Uterus (tissue), 4 donors: ENCODE measurements around the gene PRR20D. TPM values are rescaled to one million over a fixed set of nuclear protein-coding genes. Genes with fewer than 3 reads are reported as not detected.
"Not testable (repeated sequence)": the region's sequence is repeated elsewhere in the genome, so short reads cannot be mapped to it uniquely, and the experiment has no call there.

Experiments used
- DNase-seq, 2 donors: peaks; one replicate each; pipeline ENCODE4 v3.0.0-alpha.2; 2019 to 2020
- H3K27ac ChIP-seq, 2 donors: fragments of 200-600 bp; sonication (generic); 1 replicate in 1 of 2; 2 replicates in 1 of 2; pipeline ENCODE4 v1.5.1; 2016 to 2018
- H3K27me3 ChIP-seq, 2 donors: fragments of 200-600 bp; sonication (generic); one replicate each; pipeline ENCODE4 v1.5.1; 2018 to 2019; ENCODE audit warnings: control low read depth in 1 of 2
- H3K36me3 ChIP-seq, 2 donors: fragments of 200-600 bp; sonication (generic); one replicate each; pipeline ENCODE4 v1.5.1; 2019; ENCODE audit warnings: control low read depth in 1 of 2
- H3K4me1 ChIP-seq, 2 donors: fragments of 200-600 bp; sonication (generic); one replicate each; pipeline ENCODE4 v1.5.1; 2018 to 2019; ENCODE audit warnings: control low read depth in 1 of 2
- H3K4me3 ChIP-seq, 2 donors: fragments of 200-600 bp; sonication (generic); 1 replicate in 1 of 2; 2 replicates in 1 of 2; pipeline ENCODE4 v1.5.1; 2018 to 2019; ENCODE audit warnings: mild to moderate bottlenecking in 1 of 2
- H3K9me3 ChIP-seq, 2 donors: fragments of 200-600 bp; sonication (generic); one replicate each; pipeline ENCODE4 v1.5.1; 2019; ENCODE audit warnings: control low read depth in 1 of 2
- POLR2A ChIP-seq, 2 donors: fragments of 450-650 bp; IDR thresholded peaks; one replicate each; pipeline ENCODE4 v1.6.1; 2016; ENCODE audit warnings: antibody characterized with exemption in 2 of 2, mild to moderate bottlenecking in 1 of 2, moderate library complexity in 1 of 2
- intact Hi-C: fragments of 100-400 bp; cut with DNase I; formaldehyde crosslinking; loops from one replicate; pipeline ENCODE4 v1.15.1; 2023; ENCODE audit warnings: low total_unique reads
- total RNA-seq, 4 donors: library from RNA; depleted of rRNA in 3 of 4; stranded (reverse); fragments of >200 nt in 3 of 4; gene quantifications; one replicate each; pipeline versions ENCODE4 v1.1.0 to v1.2.4, GENCODE V29; 2014 to 2023
- TF ChIP-seq, protein P1 (sequence below), 4 experiments: fragments of 200-600 bp in 2 of 4; fragments of 450-650 bp in 2 of 4; sonication (generic) in 2 of 4; IDR thresholded peaks; one replicate each; pipeline ENCODE4 v1.5.1; 2016 to 2019; ENCODE audit warnings: antibody characterized with exemption in 4 of 4, mild to moderate bottlenecking in 2 of 4, moderate library complexity in 1 of 4
- donor health status: DM: yes; HTN: yes; CAD: no.

PRR20D gene
- not detected for total RNA-seq

DNA sequence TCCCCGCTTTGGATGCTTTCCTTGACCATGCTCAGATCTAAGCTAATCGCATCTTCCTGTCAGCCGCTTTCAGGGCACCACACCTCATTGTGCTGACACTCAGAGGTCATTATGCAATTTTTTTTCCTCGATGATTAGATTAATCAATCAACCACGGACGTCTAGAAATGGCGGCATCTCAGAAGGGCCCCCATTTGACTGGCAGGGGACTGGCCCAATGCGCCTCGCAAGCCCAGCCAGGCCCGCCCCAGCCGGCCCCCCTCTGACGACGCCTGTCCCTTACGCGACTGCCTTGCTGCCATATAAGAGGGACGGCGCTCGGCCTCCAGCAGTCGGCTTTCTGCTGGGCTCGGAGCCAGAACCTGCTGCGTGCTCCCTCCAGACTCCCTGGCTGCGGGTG is at the start of gene PRR20D:
TSS of gene PRR20D (plus strand) at position 301 of the 400 bp plus-strand sequence. CDS start 387 bp downstream, outside the sequence.
- H3K4me3 ChIP-seq, H3K36me3 ChIP-seq, H3K4me1 ChIP-seq, intact Hi-C loops, H3K27ac ChIP-seq, H3K27me3 ChIP-seq, DNase-seq, H3K9me3 ChIP-seq: not testable (repeated sequence)

GRCh38 chr13:57114945-57115344 is 45.5 kb upstream of the PRR20D start:
- H3K4me1 ChIP-seq = no peaks in the 10 kb centered on the region
- no peaks in the 10 kb centered on the region for H3K27me3 ChIP-seq
- intact Hi-C loops = no loop called here
- no peak for TF ChIP-seq POLR2A (IDR thresholded peaks at IDR 0.05)
- TF ChIP-seq, protein P1, sequence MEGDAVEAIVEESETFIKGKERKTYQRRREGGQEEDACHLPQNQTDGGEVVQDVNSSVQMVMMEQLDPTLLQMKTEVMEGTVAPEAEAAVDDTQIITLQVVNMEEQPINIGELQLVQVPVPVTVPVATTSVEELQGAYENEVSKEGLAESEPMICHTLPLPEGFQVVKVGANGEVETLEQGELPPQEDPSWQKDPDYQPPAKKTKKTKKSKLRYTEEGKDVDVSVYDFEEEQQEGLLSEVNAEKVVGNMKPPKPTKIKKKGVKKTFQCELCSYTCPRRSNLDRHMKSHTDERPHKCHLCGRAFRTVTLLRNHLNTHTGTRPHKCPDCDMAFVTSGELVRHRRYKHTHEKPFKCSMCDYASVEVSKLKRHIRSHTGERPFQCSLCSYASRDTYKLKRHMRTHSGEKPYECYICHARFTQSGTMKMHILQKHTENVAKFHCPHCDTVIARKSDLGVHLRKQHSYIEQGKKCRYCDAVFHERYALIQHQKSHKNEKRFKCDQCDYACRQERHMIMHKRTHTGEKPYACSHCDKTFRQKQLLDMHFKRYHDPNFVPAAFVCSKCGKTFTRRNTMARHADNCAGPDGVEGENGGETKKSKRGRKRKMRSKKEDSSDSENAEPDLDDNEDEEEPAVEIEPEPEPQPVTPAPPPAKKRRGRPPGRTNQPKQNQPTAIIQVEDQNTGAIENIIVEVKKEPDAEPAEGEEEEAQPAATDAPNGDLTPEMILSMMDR (IDR thresholded peaks at IDR 0.05) = no peak
- DNase-seq = no peak
- no peaks in the 10 kb centered on the region for H3K9me3 ChIP-seq
- no peaks in the 10 kb centered on the region for H3K36me3 ChIP-seq
- H3K4me3 ChIP-seq = no peak overlapping the region
- H3K27ac ChIP-seq = no peak overlapping the region

GRCh38 chr13:57123681-57124080 is 36.8 kb upstream of the PRR20D start:
- Histone ChIP-seq H3K36me3 (no peaks in the 10 kb centered on the region), H3K27me3 (no peaks in the 10 kb centered on the region), H3K9me3 (no peaks in the 10 kb centered on the region), H3K4me3 (no peak overlapping the region), H3K27ac (no peak overlapping the region), H3K4me1 (no peaks in the 10 kb centered on the region)
- intact Hi-C loops = no loop called here
- DNase-seq = no peak
- TF ChIP-seq, protein P1 (IDR thresholded peaks at IDR 0.05) = no peak
- TF ChIP-seq POLR2A (IDR thresholded peaks at IDR 0.05) = no peak

DNA sequence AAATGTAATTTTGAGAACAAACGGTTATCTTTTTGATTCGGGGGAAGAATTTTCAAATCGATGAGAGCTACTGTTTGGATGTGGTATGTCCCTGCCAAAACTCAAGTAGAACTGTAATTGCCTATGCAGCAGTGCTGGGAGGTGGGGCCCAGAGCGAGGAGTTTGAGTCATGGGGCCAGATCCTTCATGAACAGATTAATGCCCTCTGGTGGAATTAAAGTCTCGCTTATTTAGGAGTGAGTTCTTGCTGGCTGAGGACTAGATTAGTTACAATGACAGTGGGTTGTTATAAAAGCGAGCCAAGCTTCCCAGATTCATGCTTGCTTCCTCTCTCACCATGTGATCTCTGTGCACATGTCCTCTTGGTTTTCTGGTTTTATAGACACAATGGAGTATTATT is 31.5 kb upstream of the PRR20D start:
- TF ChIP-seq, protein P1 (IDR thresholded peaks at IDR 0.05) = no peak
- no peak for TF ChIP-seq POLR2A (IDR thresholded peaks at IDR 0.05)
- intact Hi-C loops = no loop called here

GRCh38 chr13:57136093-57136492 is 24.3 kb upstream of the PRR20D start:
- Histone ChIP-seq H3K4me3 (no peak overlapping the region), H3K27me3 (no peaks in the 10 kb centered on the region), H3K4me1 (no peaks in the 10 kb centered on the region), H3K9me3 (no peaks in the 10 kb centered on the region), H3K27ac (no peak overlapping the region), H3K36me3 (no peaks in the 10 kb centered on the region)
- no peak for DNase-seq
- intact Hi-C loops = no loop called here
- TF ChIP-seq, protein P1 (IDR thresholded peaks at IDR 0.05) = no peak
- no peak for TF ChIP-seq POLR2A (IDR thresholded peaks at IDR 0.05)

More for the DNA sequence above, 31.5 kb upstream of the PRR20D start:
- H3K4me1 ChIP-seq = no peaks in the 10 kb centered on the region
- no peak overlapping the region for H3K4me3 ChIP-seq
- H3K9me3 ChIP-seq = no peaks in the 10 kb centered on the region
- no peak overlapping the region for H3K27ac ChIP-seq
- H3K27me3 ChIP-seq = no peaks in the 10 kb centered on the region
- no peak for DNase-seq
- H3K36me3 ChIP-seq = no peaks in the 10 kb centered on the region

DNA sequence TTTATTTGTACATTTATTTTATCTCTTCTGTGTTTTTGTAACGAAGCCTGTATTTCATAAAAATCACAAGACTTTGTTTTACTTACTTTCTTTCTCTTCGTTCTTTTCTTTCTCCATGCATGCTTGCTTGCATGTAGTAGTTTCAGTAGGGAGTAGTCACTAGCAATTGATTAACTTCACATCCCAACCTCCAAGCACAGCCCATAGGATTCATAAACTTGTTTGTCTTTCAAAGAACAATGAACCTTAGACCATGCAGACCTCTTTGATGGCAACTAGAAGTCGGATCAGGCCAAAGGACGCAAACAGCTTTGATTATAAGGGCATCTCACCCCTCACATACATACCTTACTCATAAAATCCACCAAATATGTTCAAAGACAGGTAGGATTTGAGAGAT is 22.8 kb upstream of the PRR20D start:
- Histone ChIP-seq H3K4me1 (no peaks in the 10 kb centered on the region), H3K27me3 (no peaks in the 10 kb centered on the region), H3K4me3 (no peak overlapping the region), H3K36me3 (no peaks in the 10 kb centered on the region), H3K9me3 (no peaks in the 10 kb centered on the region), H3K27ac (no peak overlapping the region)
- DNase-seq = no peak
- intact Hi-C loops = no loop called here
- TF ChIP-seq POLR2A (IDR thresholded peaks at IDR 0.05) = no peak
- TF ChIP-seq, protein P1 (IDR thresholded peaks at IDR 0.05) = no peak
